Esophagus squamous epithelium (tissue), 4 donors: Measurements from ENCODE around the gene RAET1G.
"Not testable (repeated sequence)": the region's sequence is repeated elsewhere in the genome, so short reads cannot be mapped to it uniquely, and the experiment has no call there.

Source experiments
- CTCF ChIP-seq, 6 experiments: fragments of 450-650 bp in 4 of 6; fragments of 200-600 bp in 2 of 6; sonication (generic) in 2 of 6; IDR thresholded peaks; one replicate each; pipeline ENCODE4 v1.5.1; 2016 to 2019; ENCODE audit warnings: antibody characterized with exemption in 6 of 6, mild to moderate bottlenecking in 4 of 6, moderate library complexity in 4 of 6
- POLR2A ChIP-seq, 4 donors: fragments of 450-650 bp; IDR thresholded peaks; one replicate each; pipeline ENCODE4 v1.6.1; 2017; ENCODE audit warnings: antibody characterized with exemption in 4 of 4, mild to moderate bottlenecking in 4 of 4, moderate library complexity in 3 of 4

GRCh38 chr6:149891864-149892263, 31.1 kb downstream of the RAET1G start:
- TF ChIP-seq CTCF, POLR2A (IDR thresholded peaks at IDR 0.05): not testable (repeated sequence)
